SU-DHL-6 (cell line): ENCODE measurements around the gene C12orf43.

Experiments used
- H2AFZ ChIP-seq: fragments of 200-600 bp; sonication (generic); 2 replicates; pipeline ENCODE4 v1.6.1; 2014; ENCODE audit warnings: low read depth, mild to moderate bottlenecking, moderate library complexity, mixed read lengths, antibody characterized with exemption, low read length; ENCODE audit not compliant: severe bottlenecking
- H3F3A ChIP-seq: fragments of 200-600 bp; shearing (Covaris generic); 2 replicates; pipeline ENCODE4 v1.6.0; 2016; ENCODE audit warnings: antibody characterized with exemption, mild to moderate bottlenecking; ENCODE audit not compliant: insufficient read depth
- H3K27ac ChIP-seq: fragments of 200-600 bp; sonication (generic); 2 replicates; pipeline ENCODE4 v1.5.1; 2016; ENCODE audit warnings: low read depth, mild to moderate bottlenecking, low read length, moderate library complexity, mixed read lengths
- H3K27me3 ChIP-seq: fragments of 200-600 bp; sonication (generic), shearing (Covaris generic); 2 replicates; pipeline ENCODE4 v1.6.0; 2014; ENCODE audit warnings: mild to moderate bottlenecking, low read length
- H3K36me3 ChIP-seq: fragments of 200-600 bp; sonication (generic); 2 replicates; pipeline ENCODE4 v1.6.1; 2014; ENCODE audit warnings: mild to moderate bottlenecking, low read length, mixed read lengths
- H3K4me2 ChIP-seq: fragments of 300-600, 200-600 bp; shearing (Covaris generic), sonication (generic); 2 replicates; pipeline ENCODE4 v1.6.0; 2014; ENCODE audit warnings: low read length, low read depth, mild to moderate bottlenecking; ENCODE audit not compliant: poor library complexity, severe bottlenecking
- H3K4me3 ChIP-seq: fragments of 200-600 bp; sonication (generic); 2 replicates; pipeline ENCODE4 v1.5.1; 2014; ENCODE audit warnings: antibody characterized with exemption, low read length, mild to moderate bottlenecking, mixed read lengths; ENCODE audit not compliant: insufficient read depth, poor library complexity, severe bottlenecking
- H3K79me2 ChIP-seq: fragments of 200-600 bp; sonication (generic); 2 replicates; pipeline ENCODE4 v1.6.1; 2014; ENCODE audit warnings: mild to moderate bottlenecking, low read length, moderate library complexity; ENCODE audit not compliant: insufficient read depth
- H3K9ac ChIP-seq: fragments of 200-600 bp; sonication (generic); 2 replicates; pipeline ENCODE4 v1.7.0; 2014; ENCODE audit warnings: mild to moderate bottlenecking, low read length
- H3K9me2 ChIP-seq: fragments of 200-600 bp; sonication (generic); replicated peaks from 2 replicates; pipeline ENCODE4 v1.6.1; 2014; ENCODE audit warnings: low read length; ENCODE audit not compliant: insufficient read depth
- H3K9me3 ChIP-seq: fragments of 200-600 bp; sonication (generic); 2 replicates; pipeline ENCODE4 v1.6.1; 2014; ENCODE audit warnings: low read length, mixed read lengths; ENCODE audit not compliant: insufficient read depth
- H4K20me1 ChIP-seq: fragments of 200-600 bp; sonication (generic); 2 replicates; pipeline ENCODE4 v1.6.1; 2014; ENCODE audit warnings: low read depth, mild to moderate bottlenecking, antibody characterized with exemption, low read length, moderate library complexity, mixed read lengths
- EZH2phosphoT487 ChIP-seq: fragments of 200-600 bp; sonication (generic), shearing (Covaris generic); conservative IDR thresholded peaks from 2 replicates; pipeline ENCODE4 v1.6.1; 2018; ENCODE audit warnings: mild to moderate bottlenecking, antibody characterized with exemption, low read length, moderate library complexity, mixed read lengths
- TF ChIP-seq, protein P1 (sequence below): fragments of 200-600 bp; sonication (generic); IDR thresholded peaks from one replicate; pipeline ENCODE4 v1.5.1; 2017; ENCODE audit warnings: antibody characterized with exemption, mild to moderate bottlenecking, low read length, moderate library complexity; ENCODE audit not compliant: insufficient read depth, poor library complexity, severe bottlenecking

Gene C12orf43

DNA sequence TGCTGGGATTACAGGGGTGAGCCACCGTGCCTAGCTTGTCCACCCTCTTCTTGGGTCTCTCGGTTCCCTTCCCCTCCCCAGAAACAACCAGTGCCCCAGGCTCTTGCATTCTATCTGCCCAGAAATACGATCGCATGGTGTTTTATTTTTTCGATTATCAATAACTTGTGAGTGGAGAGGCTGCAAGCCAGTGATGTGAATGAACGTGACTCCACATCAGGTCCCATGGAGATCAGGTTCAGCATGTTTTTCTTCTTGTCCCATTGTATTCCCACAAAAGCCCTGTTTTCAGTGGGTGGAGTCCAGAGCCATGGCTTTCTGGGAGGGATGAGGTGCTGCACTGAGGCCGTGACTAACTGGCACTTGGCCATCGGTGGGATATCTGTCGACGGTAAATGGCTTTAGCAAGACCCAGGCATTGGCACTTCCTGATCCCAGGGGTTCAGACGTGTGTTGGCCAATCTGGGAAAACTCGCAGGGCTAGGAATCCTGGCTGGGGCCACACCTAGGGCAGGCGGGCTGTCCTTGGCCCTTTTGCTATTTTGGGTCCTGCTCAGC is 50.7 kb downstream of the C12orf43 start:
- no peaks in the 10 kb centered on the region for H3F3A ChIP-seq
- H4K20me1 ChIP-seq, result no peaks in the 10 kb centered on the region
- no peak overlapping the region for H3K27ac ChIP-seq
- H2AFZ ChIP-seq, result no peak overlapping the region
- no peaks in the 10 kb centered on the region for H3K9me2 ChIP-seq
- H3K9me3 ChIP-seq, result no peaks in the 10 kb centered on the region
- H3K4me3 ChIP-seq, result no peak overlapping the region
- no peak overlapping the region for H3K9ac ChIP-seq
- no peaks in the 10 kb centered on the region for H3K27me3 ChIP-seq
- H3K4me2 ChIP-seq, result no peak overlapping the region
- TF ChIP-seq EZH2phosphoT487, result no peak
- TF ChIP-seq, protein P1, sequence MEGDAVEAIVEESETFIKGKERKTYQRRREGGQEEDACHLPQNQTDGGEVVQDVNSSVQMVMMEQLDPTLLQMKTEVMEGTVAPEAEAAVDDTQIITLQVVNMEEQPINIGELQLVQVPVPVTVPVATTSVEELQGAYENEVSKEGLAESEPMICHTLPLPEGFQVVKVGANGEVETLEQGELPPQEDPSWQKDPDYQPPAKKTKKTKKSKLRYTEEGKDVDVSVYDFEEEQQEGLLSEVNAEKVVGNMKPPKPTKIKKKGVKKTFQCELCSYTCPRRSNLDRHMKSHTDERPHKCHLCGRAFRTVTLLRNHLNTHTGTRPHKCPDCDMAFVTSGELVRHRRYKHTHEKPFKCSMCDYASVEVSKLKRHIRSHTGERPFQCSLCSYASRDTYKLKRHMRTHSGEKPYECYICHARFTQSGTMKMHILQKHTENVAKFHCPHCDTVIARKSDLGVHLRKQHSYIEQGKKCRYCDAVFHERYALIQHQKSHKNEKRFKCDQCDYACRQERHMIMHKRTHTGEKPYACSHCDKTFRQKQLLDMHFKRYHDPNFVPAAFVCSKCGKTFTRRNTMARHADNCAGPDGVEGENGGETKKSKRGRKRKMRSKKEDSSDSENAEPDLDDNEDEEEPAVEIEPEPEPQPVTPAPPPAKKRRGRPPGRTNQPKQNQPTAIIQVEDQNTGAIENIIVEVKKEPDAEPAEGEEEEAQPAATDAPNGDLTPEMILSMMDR, result no peak
- H3K36me3 ChIP-seq, result no peaks in the 10 kb centered on the region
- no peaks in the 10 kb centered on the region for H3K79me2 ChIP-seq

DNA sequence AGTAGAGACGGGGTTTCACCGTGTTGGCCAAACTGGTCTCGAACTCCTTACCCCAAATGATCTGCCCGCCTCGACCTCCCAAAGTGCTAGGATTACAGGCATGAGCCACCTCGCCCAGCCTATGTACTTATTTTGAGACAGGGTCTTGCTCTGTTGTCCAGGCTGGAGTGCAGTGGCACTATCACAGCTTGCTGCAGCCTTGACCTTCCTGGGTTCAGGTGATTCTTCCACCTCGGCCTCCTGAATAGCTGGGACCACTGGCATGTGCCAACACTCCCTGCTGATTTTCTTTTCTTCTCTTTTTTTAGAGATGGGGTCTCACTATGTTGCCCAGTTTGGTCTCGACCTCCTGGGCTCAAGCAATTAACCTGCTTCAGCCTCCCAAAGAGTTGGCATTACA is 52.0 kb downstream of the C12orf43 start:
- Histone ChIP-seq H3K36me3 (no peaks in the 10 kb centered on the region), H2AFZ (no peak overlapping the region), H3K9me2 (no peaks in the 10 kb centered on the region), H3K79me2 (no peaks in the 10 kb centered on the region), H4K20me1 (no peaks in the 10 kb centered on the region), H3K9me3 (no peaks in the 10 kb centered on the region), H3K4me2 (no peak overlapping the region), H3K4me3 (no peak overlapping the region), H3K27me3 (no peaks in the 10 kb centered on the region), H3K9ac (no peak overlapping the region), H3K27ac (no peak overlapping the region), H3F3A (no peaks in the 10 kb centered on the region)
- TF ChIP-seq, protein P1, result no peak
- TF ChIP-seq EZH2phosphoT487, result no peak

DNA sequence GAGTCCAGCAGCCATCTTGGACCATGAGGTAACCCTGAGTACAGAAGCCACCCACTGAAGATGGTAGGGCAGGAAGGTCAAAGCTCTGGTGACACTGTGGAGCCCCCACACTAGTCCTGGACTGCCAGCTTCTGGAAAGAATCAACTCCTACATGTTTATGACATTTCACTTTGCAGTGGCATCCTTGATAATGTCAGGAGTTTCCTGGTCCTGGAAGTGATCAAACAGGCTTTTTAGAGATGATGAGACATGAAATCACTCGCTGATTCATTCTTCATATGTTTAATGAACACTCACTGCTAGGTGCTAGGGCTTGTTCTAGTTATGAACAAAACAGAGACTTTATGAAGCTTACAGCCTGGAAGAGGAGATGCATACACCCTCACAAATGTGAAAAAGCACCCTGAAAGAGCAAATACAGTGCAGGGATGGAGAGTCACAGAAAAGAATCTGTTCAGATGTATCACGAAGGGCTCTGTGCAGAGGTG is 53.7 kb downstream of the C12orf43 start:
- Histone ChIP-seq H2AFZ (no peak overlapping the region), H3K36me3 (no peaks in the 10 kb centered on the region), H4K20me1 (no peaks in the 10 kb centered on the region), H3F3A (no peaks in the 10 kb centered on the region), H3K9me3 (no peaks in the 10 kb centered on the region), H3K27me3 (no peaks in the 10 kb centered on the region), H3K4me3 (no peak overlapping the region), H3K9me2 (no peaks in the 10 kb centered on the region), H3K27ac (no peak overlapping the region), H3K4me2 (no peak overlapping the region), H3K9ac (no peak overlapping the region), H3K79me2 (no peaks in the 10 kb centered on the region)
- TF ChIP-seq EZH2phosphoT487, result no peak
- TF ChIP-seq, protein P1, result no peak
